T-helper 1 cell treated with Interleukin-12 subunit alpha and Interleukin-12 subunit beta and Interleukin-4 antibody, amounts not matched to agents 30 ng/mL and 1 ng/mL, for 36 hours (primary cell): ENCODE data around the gene SLC24A5. TPM values are rescaled to one million over a fixed set of nuclear protein-coding genes. Genes with fewer than 3 reads are reported as not detected.

Experiments
- intact Hi-C: fragments of 100-400 bp; cut with micrococcal nuclease; formaldehyde crosslinking; loops from one replicate; pipeline ENCODE4 v1.15.1; 2024
- total RNA-seq: library from RNA; stranded (reverse); gene quantifications from 2 replicates; pipeline ENCODE4 v1.2.3, GENCODE V29; 2022

The SLC24A5 gene
- total RNA-seq, 1 donor from 2014 or later, result not detected

GRCh38 chr15:48109856-48110531 is 10.8 kb upstream of the SLC24A5 start:
- intact Hi-C loops, result loop anchor here (10.0 kb wide), 1 partner anchor 175 kb away; no protein-coding TSS in a partner anchor

GRCh38 chr15:48112242-48112641 is 8.5 kb upstream of the SLC24A5 start:
- intact Hi-C loops, result loop anchor here (10.0 kb wide), 1 partner anchor 173 kb away; no protein-coding TSS in a partner anchor

- intact Hi-C loops, result loop anchor here (10.0 kb wide), 1 partner anchor 166 kb away; no protein-coding TSS in a partner anchor
Measured at GRCh38 chr15:48119277-48119676, 1.5 kb upstream of the SLC24A5 start.

- intact Hi-C loops, result no loop called here
Measured at GRCh38 chr15:48121849-48122248, 1.1 kb downstream of the SLC24A5 start.

GRCh38 chr15:48126667-48127355 is 6.0 kb downstream of the SLC24A5 start:
- intact Hi-C loops, result no loop called here

- intact Hi-C loops, result no loop called here
Measured at GRCh38 chr15:48131324-48131723, 10.5 kb downstream of the SLC24A5 start.

- intact Hi-C loops, result no loop called here
Measured at GRCh38 chr15:48132874-48133273, 12.1 kb downstream of the SLC24A5 start.

- intact Hi-C loops, result no loop called here
Measured at GRCh38 chr15:48143856-48144255, 23.1 kb downstream of the SLC24A5 start.

GRCh38 chr15:48144889-48145288 is 24.1 kb downstream of the SLC24A5 start:
- intact Hi-C loops, result no loop called here

- intact Hi-C loops, result no loop called here
Measured at GRCh38 chr15:48145923-48146322, 25.1 kb downstream of the SLC24A5 start.

- intact Hi-C loops, result no loop called here
Measured at GRCh38 chr15:48147358-48147757, 26.6 kb downstream of the SLC24A5 start.

GRCh38 chr15:48149858-48150257 is 29.1 kb downstream of the SLC24A5 start:
- intact Hi-C loops, result no loop called here

GRCh38 chr15:48153526-48153925 is 32.7 kb downstream of the SLC24A5 start:
- intact Hi-C loops, result no loop called here

GRCh38 chr15:48168616-48169015 is 47.8 kb downstream of the SLC24A5 start:
- intact Hi-C loops, result no loop called here

- intact Hi-C loops, result no loop called here
Measured at GRCh38 chr15:48170981-48171380, 50.2 kb downstream of the SLC24A5 start.

GRCh38 chr15:48175126-48175525 is 54.3 kb downstream of the SLC24A5 start:
- intact Hi-C loops, result loop anchor here (5.0 kb wide), 3 partner anchors 637 to 977 kb away; partner anchors contain the start of genes CEP152 and SECISBP2L

- intact Hi-C loops, result loop anchor here (5.0 kb wide), 3 partner anchors 636 to 976 kb away; partner anchors contain the start of genes CEP152 and SECISBP2L
Measured at GRCh38 chr15:48176112-48176511, 55.3 kb downstream of the SLC24A5 start.

GRCh38 chr15:48176957-48177356 is 56.2 kb downstream of the SLC24A5 start:
- intact Hi-C loops, result loop anchor here (5.0 kb wide), 3 partner anchors 635 to 975 kb away; partner anchors contain the start of genes CEP152 and SECISBP2L

- intact Hi-C loops, result loop anchor here (5.0 kb wide), 3 partner anchors 635 to 975 kb away; partner anchors contain the start of genes CEP152 and SECISBP2L
Measured at GRCh38 chr15:48177383-48177765, 56.6 kb downstream of the SLC24A5 start.

GRCh38 chr15:48177766-48178647 is 57.2 kb downstream of the SLC24A5 start, which contains the start of gene MYEF2:
Gene MYEF2, minus strand, starts transcription at chr15:48178295. Its CDS starts 58 bp downstream, at chr15:48178237.
- intact Hi-C loops, result loop anchor here (1.0 to 5.0 kb wide), 4 partner anchors 154 to 974 kb away; partner anchors contain the start of genes CEP152 and SECISBP2L

GRCh38 chr15:48178648-48178931 is 57.8 kb downstream of the SLC24A5 start:
- intact Hi-C loops, result loop anchor here (1.0 to 5.0 kb wide), 4 partner anchors 154 to 974 kb away; partner anchors contain the start of genes CEP152 and SECISBP2L
